Panc1 (cell line): ENCODE data around the gene WDR59. TPM values are rescaled to one million over a fixed set of nuclear protein-coding genes. Genes with fewer than 3 reads are reported as not detected.
"Not testable (repeated sequence)": the region's sequence is repeated elsewhere in the genome, so short reads cannot be mapped to it uniquely, and the experiment has no call there.

Source experiments
- ATAC-seq: fragments of 200-7000 bp; cut with Tn5 transposase; 2 replicates; pipeline ENCODE4 v1.9.1; 2020; ENCODE audit warnings: mild to moderate bottlenecking, moderate library complexity
- BruUV-seq: library from RNA; stranded (reverse); fragments of 400-500 nt; replicated peaks from 2 replicates; lab custom pipeline; 2021; lab: Mats Ljungman, UMichigan
- CTCF ChIA-PET: fragments of 300-600 bp; sonication (Branson Sonifier 250); formaldehyde crosslinking; loops from one replicate; lab custom pipeline; 2022; ENCODE audit warnings: antibody characterized with exemption; lab: Charles Lee
- POLR2A ChIA-PET: fragments of 300-600 bp; sonication (Branson Sonifier 250); formaldehyde crosslinking; loops from one replicate; lab custom pipeline; 2022; ENCODE audit warnings: antibody characterized with exemption; lab: Charles Lee
- DNase-seq: peaks from one replicate; pipeline ENCODE4 v3.0.0-alpha.2; 2010; ENCODE audit warnings: low read depth, low spot score
- H3K27ac ChIP-seq: 2 replicates; pipeline ENCODE4 v1.5.1; 2011; ENCODE audit warnings: mild to moderate bottlenecking, low read length, inconsistent platforms
- H3K27me3 ChIP-seq: fragments of 200-500 bp; sonication (Bioruptor generic); 2 replicates; pipeline ENCODE4 v1.6.0; 2014; ENCODE audit warnings: low read length, inconsistent platforms; ENCODE audit not compliant: control insufficient read depth, insufficient read depth
- H3K36me3 ChIP-seq: fragments of 200-500 bp; sonication (Bioruptor generic); 2 replicates; pipeline ENCODE4 v1.5.1; 2014; ENCODE audit warnings: inconsistent platforms, mild to moderate bottlenecking, low read length, moderate library complexity; ENCODE audit not compliant: control insufficient read depth, insufficient read depth
- H3K4me1 ChIP-seq: 2 replicates; pipeline ENCODE4 v1.5.1; 2011; ENCODE audit warnings: inconsistent platforms, mild to moderate bottlenecking, low read length, moderate library complexity; ENCODE audit not compliant: control insufficient read depth, insufficient read depth
- H3K4me3 ChIP-seq, 2 experiments: 2 replicates each; pipeline ENCODE4 v1.5.1; 2011 to 2012; ENCODE audit warnings: low read depth in 2 of 2, low read length in 2 of 2, mild to moderate bottlenecking in 2 of 2, inconsistent platforms in 1 of 2, moderate library complexity in 1 of 2
- H3K9me3 ChIP-seq: fragments of 200-500 bp; sonication (Bioruptor generic); 2 replicates; pipeline ENCODE4 v1.5.1; 2014; ENCODE audit warnings: low read depth, mild to moderate bottlenecking, inconsistent platforms, low read length, moderate library complexity; ENCODE audit not compliant: control insufficient read depth, insufficient read depth
- CTCF ChIP-seq: fragments of 450-650 bp; IDR thresholded peaks from 2 replicates; pipeline ENCODE4 v1.5.1; 2017; ENCODE audit warnings: mild to moderate bottlenecking
- POLR2AphosphoS5 ChIP-seq: IDR thresholded peaks from 2 replicates; pipeline ENCODE4 v1.6.1; 2012; ENCODE audit warnings: mild to moderate bottlenecking, low read depth, low read length, moderate library complexity
- REST ChIP-seq, 2 experiments: IDR thresholded peaks; 2 replicates each; pipeline ENCODE4 v1.6.1; 2011 to 2012; ENCODE audit warnings: low read depth in 2 of 2, control low read depth in 1 of 2, low read length in 1 of 2, mild to moderate bottlenecking in 1 of 2, moderate library complexity in 1 of 2; ENCODE audit not compliant: insufficient read depth in 1 of 2
- SIN3A ChIP-seq: IDR thresholded peaks from 2 replicates; pipeline ENCODE4 v1.6.1; 2012; ENCODE audit warnings: low read depth, mild to moderate bottlenecking, low read length, moderate library complexity, borderline replicate concordance; ENCODE audit not compliant: insufficient read depth
- TCF7L2 ChIP-seq: IDR thresholded peaks from 2 replicates; pipeline ENCODE4 v1.6.1; 2011; ENCODE audit warnings: mild to moderate bottlenecking, low read depth, low read length, inconsistent platforms
- in situ Hi-C: cut with HindIII; loops from 2 replicates; pipeline ENCODE4 v1.10.0; 2016; ENCODE audit warnings: low sequenced_read_pairs, low pct_unique_long_range_greater_than_20kb
- intact Hi-C: fragments of 100-400 bp; cut with micrococcal nuclease; formaldehyde crosslinking; loops from one replicate; pipeline ENCODE4 v1.10.0; 2022; ENCODE audit not compliant: unreplicated experiment
- total RNA-seq: library from RNA; stranded (reverse); gene quantifications from one replicate; pipeline ENCODE4 v1.2.1, GENCODE V29; 2021; ENCODE audit not compliant: unreplicated experiment

Gene WDR59
- total RNA-seq, 1 experiment from 2014 or later: 58.7 TPM

DNA sequence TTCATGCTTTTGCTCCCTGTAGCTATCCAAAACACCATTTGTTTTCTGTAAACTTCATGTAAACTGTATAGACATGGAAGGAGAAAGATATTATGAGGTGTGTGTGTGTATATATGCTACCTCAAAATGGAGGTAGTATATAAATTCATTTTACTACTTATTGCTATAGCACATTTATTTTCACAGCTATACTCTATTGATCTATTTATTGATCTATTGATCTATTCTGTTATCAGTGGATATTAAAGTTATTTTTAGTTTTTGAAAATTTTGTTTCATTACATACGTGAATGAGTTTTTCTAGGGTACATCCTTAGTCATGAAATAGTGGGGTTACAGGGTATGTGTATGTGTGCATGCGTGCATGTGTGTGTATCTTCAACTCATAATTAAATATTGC lies 29.4 kb upstream of the WDR59 start:
- TF ChIP-seq CTCF (no peak), SIN3A (no peak), REST (IDR thresholded peaks at IDR 0.05; ENCODE audit: insufficient read depth in 1 of 2, low read depth in 2 of 2, low read length in 1 of 2) (no peak), POLR2AphosphoS5 (no peak), TCF7L2 (no peak)
- in situ Hi-C loops (no loop called here), intact Hi-C loops (no loop called here)
- CTCF ChIA-PET: no interaction called here
- H3K27me3 ChIP-seq: no peaks in the 10 kb centered on the region
- POLR2A ChIA-PET: no interaction called here
- H3K9me3 ChIP-seq: no peaks in the 10 kb centered on the region
- H3K36me3 ChIP-seq: no peaks in the 10 kb centered on the region
- H3K27ac ChIP-seq: no peak overlapping the region; the same call in 1 of the 2 replicates
- no peak overlapping the region for H3K4me3 ChIP-seq
- DNase-seq: no peak
- BruUV-seq: no TSS peak
- H3K4me1 ChIP-seq: peaks cover 42% of the 10 kb centered on the region
- ATAC-seq: no peak

- Histone ChIP-seq H3K4me1 (peaks cover 43% of the 10 kb centered on the region), H3K27ac (peak overlapping the region; percentile 88)
- H3K9me3 ChIP-seq, ATAC-seq, H3K4me3 ChIP-seq, H3K27me3 ChIP-seq, in situ Hi-C loops, CTCF ChIA-PET, H3K36me3 ChIP-seq, POLR2A ChIA-PET, DNase-seq, intact Hi-C loops: not testable (repeated sequence)
- TSS peak; percentile 13 for BruUV-seq
These were observed 28.2 kb upstream of the WDR59 start for GRCh38 chr16:75013123-75013522.

- TF ChIP-seq CTCF: no peak
- no peak for TF ChIP-seq TCF7L2
- TF ChIP-seq SIN3A: no peak
- TF ChIP-seq REST (IDR thresholded peaks at IDR 0.05; ENCODE audit: insufficient read depth in 1 of 2, low read depth in 2 of 2, low read length in 1 of 2): no peak
- TF ChIP-seq POLR2AphosphoS5: no peak
- H3K4me3 ChIP-seq: peak overlapping the region; percentile 9 to 12; a peak in 3 of 4 replicates
- intact Hi-C loops (no loop called here), in situ Hi-C loops (no loop called here)
- no peaks in the 10 kb centered on the region for H3K9me3 ChIP-seq
- H3K27ac ChIP-seq: peak overlapping the region; percentile 88
- H3K27me3 ChIP-seq: no peaks in the 10 kb centered on the region
- no TSS peak for BruUV-seq
- ATAC-seq (peak; percentile 49), DNase-seq (no peak)
- ChIA-PET POLR2A (no interaction called here), CTCF (interaction anchor here (0.7 kb wide), 1 partner anchor 98 kb away, joined by 3 read pairs; no protein-coding TSS in a partner anchor)
- no peaks in the 10 kb centered on the region for H3K36me3 ChIP-seq
- H3K4me1 ChIP-seq: peaks cover 37% of the 10 kb centered on the region
These were observed 27.6 kb upstream of the WDR59 start for GRCh38 chr16:75012380-75013081.
